Measurements from ENCODE around the gene SMPD3. TPM values are rescaled to one million over a fixed set of nuclear protein-coding genes. Genes with fewer than 3 reads are reported as not detected.

SMPD3 gene
- total and polyA plus RNA-seq, 2 of the 8 experiments (the other 6 are each of a cell fraction or from before 2014, with no cell fraction given) = 0.39 to 1.3 TPM

DNA sequence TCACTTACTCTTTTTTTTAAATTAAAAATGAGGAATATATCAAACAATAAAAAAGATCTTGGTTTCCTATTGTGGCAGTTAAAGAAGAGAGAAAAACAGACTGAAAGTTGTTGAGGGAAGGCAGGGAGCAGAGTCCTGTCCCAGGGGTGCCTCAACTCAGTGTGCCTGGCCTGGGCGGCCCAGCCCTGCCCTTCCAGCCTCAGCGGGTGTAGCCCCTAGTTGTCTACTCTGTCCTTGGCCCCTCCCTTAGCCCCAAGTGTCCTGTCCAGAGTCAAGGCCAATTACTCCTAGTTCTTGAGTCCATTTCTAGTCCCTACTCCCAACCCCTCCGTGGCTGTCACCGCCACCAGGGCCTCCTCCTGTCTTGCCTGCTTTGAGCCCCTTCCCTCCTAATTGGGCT lies 52.5 kb downstream of the SMPD3 start:
- H2BK120ac ChIP-seq (replicated peaks; ENCODE audit: low read depth, low read length) = no peak overlapping the region
- H3K4me1 ChIP-seq (replicated peaks in 1 of 4; ENCODE audit: control insufficient read depth in 3 of 4, insufficient read depth in 4 of 4, low read length in 3 of 4) = peaks cover 0 to 11% (median 2%) of the 10 kb centered on the region in 4 experiments; a peak in 5 of 7 replicates
- ChIA-PET CTCF (ENCODE audit: partially characterized antibody) (interaction anchor here (0.6 to 7.1 kb wide), 16 partner anchors 10 to 125 kb away, joined by 3 to 55 read pairs (median 4); no protein-coding TSS in a partner anchor), POLR2A (ENCODE audit: partially characterized antibody) (interaction anchor here (1.2 to 1.4 kb wide), 2 partner anchors 9 to 560 kb away, joined by 3 read pairs; no protein-coding TSS in a partner anchor)
- H3K9me3 ChIP-seq (ENCODE audit: insufficient read depth in 2 of 2, low read depth in 1 of 2, low read length in 1 of 2) = no peaks in the 10 kb centered on the region
- H2BK20ac ChIP-seq (ENCODE audit: low read length) = peak overlapping the region; percentile 99
- no peak overlapping the region for H3K56ac ChIP-seq (replicated peaks; ENCODE audit: insufficient read length, low read depth, low read length)
- H3K9ac ChIP-seq (replicated peaks in 1 of 4; ENCODE audit: extremely low read depth in 1 of 4, low read depth in 3 of 4, low read length in 3 of 4) = no peak overlapping the region
- H4K8ac ChIP-seq (ENCODE audit: extremely low read depth, insufficient read depth, low read length) = no peak overlapping the region
- 68% methylated on average over 4 of the region's 4 CpGs; no CpG with 5 or more reads in 1 of the 2 experiments for WGBS, 2 experiments (ENCODE audit: extremely low coverage in 1 of 2, insufficient coverage in 1 of 2, insufficient read length in 1 of 2, insufficient replicate concordance in 2 of 2, low coverage in 1 of 2, low lambda C conversion rate in 2 of 2, missing lambda C conversion rate in 1 of 2)
- TF ChIP-seq TAF1 (IDR thresholded peaks at IDR 0.05; ENCODE audit: low read depth, low read length) = no peak
- no peak for TF ChIP-seq RBBP5 (IDR thresholded peaks at IDR 0.05; ENCODE audit: borderline replicate concordance, low read depth, low read length)
- no peak for TF ChIP-seq SP1 (IDR thresholded peaks at IDR 0.05; ENCODE audit: low read depth, low read length)
- TF ChIP-seq HDAC6 (IDR thresholded peaks at IDR 0.05; ENCODE audit: low read depth, low read length) = no peak
- H3K23ac ChIP-seq (ENCODE audit: insufficient read length) = no peak overlapping the region
- H3K4me3 ChIP-seq (ENCODE audit: extremely low read depth in 1 of 4, insufficient read depth in 2 of 4, low read depth in 3 of 4, low read length in 4 of 4) = no peak overlapping the region
- H2BK12ac ChIP-seq (ENCODE audit: low read depth, low read length) = peak overlapping the region; percentile 92; the same call in 1 of the 2 replicates
- no peak overlapping the region for H3K27ac ChIP-seq (ENCODE audit: low read depth, low read length)
- FAIRE-seq (no peak), DNase-seq (ENCODE audit: low read depth in 1 of 2, low spot score in 2 of 2) (no peak)
- H3K79me2 ChIP-seq (ENCODE audit: control insufficient read depth in 1 of 2, insufficient read depth in 2 of 2, low read length in 2 of 2) = no peaks in the 10 kb centered on the region
- peak overlapping the region; percentile 46; the same call in 1 of the 2 replicates for H2BK15ac ChIP-seq (ENCODE audit: low read length)
- H3K4ac ChIP-seq (replicated peaks; ENCODE audit: insufficient read length, low read depth, low read length) = no peak overlapping the region
- H3K4me2 ChIP-seq (ENCODE audit: insufficient read depth in 1 of 2, low read depth in 2 of 2, low read length in 2 of 2) = no peak overlapping the region
- H2BK5ac ChIP-seq (ENCODE audit: low read depth, low read length) = peak overlapping the region; percentile 71; the same call in 1 of the 2 replicates
- no peak overlapping the region for H2AK5ac ChIP-seq (ENCODE audit: low read depth, low read length)
- no peaks in the 10 kb centered on the region for H3K23me2 ChIP-seq (ENCODE audit: low read depth, low read length)
- H4K5ac ChIP-seq (ENCODE audit: insufficient read length, low read depth, low read length) = no peak overlapping the region
- H2AFZ ChIP-seq (ENCODE audit: low read length) = no peak overlapping the region
- H3K36me3 ChIP-seq (ENCODE audit: control insufficient read depth in 2 of 4, insufficient read depth in 4 of 4, low read length in 3 of 4) = no peaks in the 10 kb centered on the region
- H4K91ac ChIP-seq (replicated peaks; ENCODE audit: insufficient read length, low read length) = no peak overlapping the region
- no peak overlapping the region for H3K14ac ChIP-seq (ENCODE audit: insufficient read length)
- no peaks in the 10 kb centered on the region for H3K27me3 ChIP-seq (replicated peaks in 1 of 4; ENCODE audit: control insufficient read depth in 3 of 4, extremely low read depth in 1 of 4, insufficient read depth in 3 of 4, low read length in 3 of 4)
- H3K18ac ChIP-seq (ENCODE audit: extremely low read depth, low read length) = no peak overlapping the region
- no peaks in the 10 kb centered on the region for H4K20me1 ChIP-seq (replicated peaks in 1 of 2; ENCODE audit: control insufficient read depth in 1 of 2, insufficient read depth in 2 of 2, low read length in 2 of 2)
- no peaks in the 10 kb centered on the region for H3K79me1 ChIP-seq (ENCODE audit: low read depth, low read length)
